DMS53 treated with DMSO at 0.1 percent for 48 hours (cell line): ENCODE measurements around the gene KRT79.

Experiments used
- DNase-seq: peaks from one replicate; lab custom pipeline; 2025; ENCODE audit not compliant: unreplicated experiment; lab: John Stamatoyannopoulos, UW

Gene KRT79

GRCh38 chr12:52836042-52836466, 1.9 kb upstream of the KRT79 start:
- DNase-seq = no peak

GRCh38 chr12:52835271-52836041, 1.3 kb upstream of the KRT79 start:
- DNase-seq = no peak

- no peak for DNase-seq
Measured at GRCh38 chr12:52834727-52835001, 553 bp upstream of the KRT79 start.

- no peak for DNase-seq
Measured at GRCh38 chr12:52832985-52833905, 866 bp downstream of the KRT79 start.

- DNase-seq = no peak
Measured at GRCh38 chr12:52832451-52832850, 1.7 kb downstream of the KRT79 start.

- DNase-seq = no peak
Measured at GRCh38 chr12:52831251-52831650, 2.9 kb downstream of the KRT79 start.

- DNase-seq = no peak
Measured at GRCh38 chr12:52829986-52830770, 3.9 kb downstream of the KRT79 start.

GRCh38 chr12:52828591-52829021, 5.5 kb downstream of the KRT79 start:
- DNase-seq = no peak

GRCh38 chr12:52828156-52828555, 6.0 kb downstream of the KRT79 start:
- DNase-seq = no peak

- DNase-seq = no peak
Measured at GRCh38 chr12:52827499-52828090, 6.5 kb downstream of the KRT79 start.

- DNase-seq = no peak
Measured at GRCh38 chr12:52826611-52827498, 7.3 kb downstream of the KRT79 start.

GRCh38 chr12:52825961-52826360, 8.2 kb downstream of the KRT79 start:
- DNase-seq = no peak

GRCh38 chr12:52824741-52825410, 9.2 kb downstream of the KRT79 start:
- no peak for DNase-seq

- no peak for DNase-seq
Measured at GRCh38 chr12:52823761-52824450, 10.2 kb downstream of the KRT79 start.

GRCh38 chr12:52822771-52823510, 11.2 kb downstream of the KRT79 start:
- DNase-seq = no peak

- DNase-seq = no peak
Measured at GRCh38 chr12:52821826-52822660, 12.1 kb downstream of the KRT79 start.

GRCh38 chr12:52821071-52821730, 12.9 kb downstream of the KRT79 start:
- DNase-seq = no peak
